Common myeloid progenitor, CD34-positive (primary cell): ENCODE results near the gene CCDC148.
"Not testable (repeated sequence)": the region's sequence is repeated elsewhere in the genome, so short reads cannot be mapped to it uniquely, and the experiment has no call there.

Experiments used
- CTCF ChIA-PET: fragments of 350-600 bp; sonication (Branson Sonifier 250); formaldehyde crosslinking; loops from one replicate; lab custom pipeline; 2021; ENCODE audit warnings: antibody characterized with exemption; lab: Charles Lee
- POLR2A ChIA-PET: fragments of 350-600 bp; sonication (Branson Sonifier 250); formaldehyde crosslinking; loops from one replicate; lab custom pipeline; 2021; ENCODE audit warnings: antibody characterized with exemption; lab: Charles Lee
- DNase-seq, 3 donors: peaks; one replicate each; pipeline versions ENCODE4 v3.0.0 to v3.0.0-alpha.2; 2013
- H3K27ac ChIP-seq, 2 experiments: 1 replicate in 1 of 2; 2 replicates in 1 of 2; pipeline ENCODE4 v1.7.0; 2013; ENCODE audit warnings: inconsistent platforms in 2 of 2, low read length in 2 of 2, mild to moderate bottlenecking in 2 of 2, low read depth in 1 of 2, moderate library complexity in 1 of 2; ENCODE audit not compliant: severe bottlenecking in 2 of 2, insufficient read depth in 1 of 2, poor library complexity in 1 of 2
- H3K27me3 ChIP-seq, 5 experiments: replicated peaks in 2 of 5; 1 replicate in 3 of 5; 2 replicates in 2 of 5; pipeline versions ENCODE4 v1.6.1 to v1.7.0; 2013; ENCODE audit warnings: low read length in 4 of 5, mild to moderate bottlenecking in 2 of 5, moderate library complexity in 2 of 5, inconsistent platforms in 1 of 5; ENCODE audit not compliant: insufficient read depth in 5 of 5, control insufficient read depth in 4 of 5
- H3K36me3 ChIP-seq, 4 experiments: 1 replicate in 2 of 4; 2 replicates in 2 of 4; pipeline versions ENCODE4 v1.6.1 to v1.7.0; 2013; ENCODE audit warnings: low read length in 3 of 4, control low read depth in 1 of 4, mild to moderate bottlenecking in 1 of 4; ENCODE audit not compliant: control insufficient read depth in 4 of 4, insufficient read depth in 4 of 4
- H3K4me1 ChIP-seq, 4 experiments: 1 replicate in 3 of 4; 2 replicates in 1 of 4; pipeline versions ENCODE4 v1.6.1 to v1.7.1; 2013; ENCODE audit warnings: low read length in 3 of 4, mild to moderate bottlenecking in 3 of 4, control low read depth in 1 of 4, inconsistent platforms in 1 of 4, moderate library complexity in 1 of 4; ENCODE audit not compliant: control insufficient read depth in 4 of 4, insufficient read depth in 4 of 4; ENCODE audit errors: control extremely low read depth in 1 of 4
- H3K4me3 ChIP-seq, 7 experiments: 1 replicate in 4 of 7; 2 replicates in 3 of 7; pipeline versions ENCODE4 v1.5.1 to v1.7.0; 2013; ENCODE audit warnings: mild to moderate bottlenecking in 7 of 7, low read length in 6 of 7, moderate library complexity in 6 of 7, inconsistent platforms in 2 of 7, low read depth in 2 of 7, control low read depth in 1 of 7; ENCODE audit not compliant: insufficient read depth in 4 of 7, control insufficient read depth in 1 of 7; ENCODE audit errors: extremely low read depth in 1 of 7
- H3K9me3 ChIP-seq, 5 experiments: 1 replicate in 4 of 5; 2 replicates in 1 of 5; pipeline versions ENCODE4 v1.6.1 to v1.7.1; 2013; ENCODE audit warnings: low read length in 4 of 5, mild to moderate bottlenecking in 2 of 5, inconsistent platforms in 1 of 5, low read depth in 1 of 5, moderate library complexity in 1 of 5; ENCODE audit not compliant: control insufficient read depth in 4 of 5, insufficient read depth in 2 of 5; ENCODE audit errors: control extremely low read depth in 1 of 5
- WGBS: methylation state at CpG from one replicate; pipeline ENCODE4 v1.1.5; 2013; ENCODE audit not compliant: insufficient coverage; 5-methylcytosine and 5-hydroxymethylcytosine counted together

Gene CCDC148

GRCh38 chr2:158473300-158473699, 16.7 kb upstream of the CCDC148 start:
- 100% methylated on average over 1 of the region's 3 CpGs for WGBS
- POLR2A ChIA-PET, DNase-seq, H3K4me1 ChIP-seq, H3K27me3 ChIP-seq, H3K9me3 ChIP-seq, H3K4me3 ChIP-seq, H3K27ac ChIP-seq: not testable (repeated sequence)
- CTCF ChIA-PET: interaction anchor here (1.4 to 2.2 kb wide), 3 partner anchors 8 to 294 kb away, joined by 5 to 7 read pairs (median 5); no protein-coding TSS in a partner anchor
- peaks cover 0 to 13% (median 2%) of the 10 kb centered on the region in 4 experiments for H3K36me3 ChIP-seq

- H3K9me3 ChIP-seq, DNase-seq, POLR2A ChIA-PET, H3K4me1 ChIP-seq, H3K4me3 ChIP-seq, H3K27ac ChIP-seq, H3K27me3 ChIP-seq: not testable (repeated sequence)
- H3K36me3 ChIP-seq: peaks cover 0 to 13% (median 2%) of the 10 kb centered on the region in 4 experiments
- WGBS: no CpG with 5 or more reads among the region's 3 CpGs
- CTCF ChIA-PET: interaction anchor here (1.9 kb wide), 1 partner anchor 11 kb away, joined by 7 read pairs; no protein-coding TSS in a partner anchor
Measured at GRCh38 chr2:158472829-158473228, 16.3 kb upstream of the CCDC148 start.

- Histone ChIP-seq H3K9me3 (no peaks in the 10 kb centered on the region), H3K27ac (no peak overlapping the region), H3K36me3 (peaks cover 0 to 9% (median 0%) of the 10 kb centered on the region in 4 experiments), H3K4me3 (no peak overlapping the region), H3K27me3 (no peaks in the 10 kb centered on the region), H3K4me1 (no peaks in the 10 kb centered on the region)
- no peak for DNase-seq
- ChIA-PET CTCF (interaction anchor here (0.6 to 1.2 kb wide), 4 partner anchors 9 to 289 kb away, joined by 3 to 4 read pairs (median 3); no protein-coding TSS in a partner anchor), POLR2A (no interaction called here)
- 100% methylated on average over 2 of the region's 4 CpGs for WGBS
Measured at GRCh38 chr2:158467248-158467647, 10.7 kb upstream of the CCDC148 start.

- no peaks in the 10 kb centered on the region for H3K36me3 ChIP-seq
- ChIA-PET CTCF (interaction anchor here (0.6 to 1.1 kb wide), 4 partner anchors 9 to 866 kb away, joined by 3 to 5 read pairs (median 4); no protein-coding TSS in a partner anchor), POLR2A (no interaction called here)
- H3K27ac ChIP-seq: no peak overlapping the region
- H3K27me3 ChIP-seq: no peaks in the 10 kb centered on the region
- peaks cover 0 to 9% (median under 1%) of the 10 kb centered on the region in 4 experiments for H3K4me1 ChIP-seq
- H3K9me3 ChIP-seq: no peaks in the 10 kb centered on the region
- WGBS: no CpG with 5 or more reads among the region's 4 CpGs
- H3K4me3 ChIP-seq: no peak overlapping the region
- peak; percentile 27 to 51 (median 45) for DNase-seq
Measured at GRCh38 chr2:158464426-158465281, 8.1 kb upstream of the CCDC148 start.

- H3K9me3 ChIP-seq: no peaks in the 10 kb centered on the region
- POLR2A ChIA-PET: interaction anchor here (0.7 kb wide), 1 partner anchor 15 kb away, joined by 3 read pairs; no protein-coding TSS in a partner anchor
- no peaks in the 10 kb centered on the region for H3K36me3 ChIP-seq
- H3K4me3 ChIP-seq: no peak overlapping the region
- H3K27ac ChIP-seq: no peak overlapping the region
- peaks cover 1 to 19% (median 8%) of the 10 kb centered on the region in 4 experiments for H3K4me1 ChIP-seq
- H3K27me3 ChIP-seq: no peaks in the 10 kb centered on the region
- 100% methylated on average over 4 of the region's 6 CpGs for WGBS
- CTCF ChIA-PET: interaction anchor here (0.6 to 0.7 kb wide), 3 partner anchors 26 to 142 kb away, joined by 3 to 4 read pairs (median 3); no protein-coding TSS in a partner anchor
- DNase-seq: no peak
Measured at GRCh38 chr2:158463496-158464095, 7.0 kb upstream of the CCDC148 start.

GRCh38 chr2:158460632-158461297, 4.2 kb upstream of the CCDC148 start:
- Histone ChIP-seq H3K36me3 (no peaks in the 10 kb centered on the region), H3K27ac (no peak overlapping the region), H3K4me1 (peaks cover 10 to 33% (median 19%) of the 10 kb centered on the region in 4 experiments), H3K9me3 (no peaks in the 10 kb centered on the region), H3K27me3 (no peaks in the 10 kb centered on the region), H3K4me3 (no peak overlapping the region)
- 100% methylated on average over 2 of the region's 3 CpGs for WGBS
- POLR2A ChIA-PET: no interaction called here
- DNase-seq: peak in 2 of 3 donors; percentile 32 to 36
- CTCF ChIA-PET: interaction anchor here (1.1 to 2.0 kb wide), 2 partner anchors 11 to 13 kb away, joined by 3 to 7 read pairs; no protein-coding TSS in a partner anchor
